K562 (cell line): Measurements from ENCODE around the gene COA3. TPM values are rescaled to one million over a fixed set of nuclear protein-coding genes. Genes with fewer than 3 reads are reported as not detected.

Source experiments
- ADNP ChIP-seq: fragments of 200-800 bp; sonication (Bioruptor generic); IDR thresholded peaks from 2 replicates; pipeline ENCODE4 v1.6.1; 2016; ENCODE audit warnings: missing genetic modification characterization, missing compliant biosample characterization
- BCL6 ChIP-seq: fragments of 250-450 bp; sonication (Bioruptor Pico); IDR thresholded peaks from 2 replicates; pipeline ENCODE4 v1.4.0; 2020
- CBFA2T3 ChIP-seq: fragments of 450-650 bp; IDR thresholded peaks from 2 replicates; pipeline ENCODE4 v1.6.1; 2017
- CEBPB ChIP-seq: fragments of 450-650 bp; IDR thresholded peaks from 2 replicates; pipeline ENCODE4 v1.6.1; 2016; ENCODE audit warnings: missing genetic modification characterization, missing compliant biosample characterization
- CHAMP1 ChIP-seq: fragments of 450-650 bp; IDR thresholded peaks from 2 replicates; pipeline ENCODE4 v1.6.1; 2016; ENCODE audit warnings: mild to moderate bottlenecking
- CSDE1 ChIP-seq, 2 experiments: fragments of 450-650 bp; IDR thresholded peaks; 2 replicates each; pipeline ENCODE4 v1.6.1; 2016; ENCODE audit warnings: mild to moderate bottlenecking in 1 of 2
- EHMT2 ChIP-seq: fragments of 450-650 bp; IDR thresholded peaks from 2 replicates; pipeline ENCODE4 v1.6.1; 2018; ENCODE audit warnings: antibody characterized with exemption
- ETV1 ChIP-seq: fragments of 450-650 bp; conservative IDR thresholded peaks from 2 replicates; pipeline ENCODE4 v1.6.1; 2016; ENCODE audit warnings: missing genetic modification characterization, control low read depth, low read depth, missing compliant biosample characterization
- GABPA ChIP-seq: fragments of 200-800 bp; sonication (Bioruptor generic); conservative IDR thresholded peaks from 2 replicates; pipeline ENCODE4 v1.6.1; 2016; ENCODE audit warnings: low read depth, missing genetic modification characterization, missing compliant biosample characterization
- GABPB2 ChIP-seq: fragments of 250-450 bp; sonication (Bioruptor Pico); conservative IDR thresholded peaks from 2 replicates; pipeline ENCODE4 v1.5.1; 2021; ENCODE audit warnings: mild to moderate bottlenecking
- MECOM ChIP-seq: fragments of 250-450 bp; sonication (Bioruptor Pico); IDR thresholded peaks from 2 replicates; pipeline ENCODE4 v1.8.0; 2022; ENCODE audit warnings: inconsistent platforms
- RBFOX2 ChIP-seq: fragments of 200-400 bp; formaldehyde crosslinking; IDR thresholded peaks from 2 replicates; pipeline ENCODE4 v1.6.1; 2017; ENCODE audit warnings: low read depth, mild to moderate bottlenecking, low read length, moderate library complexity
- RCOR1 ChIP-seq, 2 experiments: IDR thresholded peaks; 2 replicates each; pipeline ENCODE4 v1.6.1; 2012; ENCODE audit warnings: low read depth in 2 of 2, low read length in 2 of 2, borderline replicate concordance in 1 of 2, improper control_type of control experiment in 1 of 2
- SAFB2 ChIP-seq: fragments of 200-400 bp; formaldehyde crosslinking; IDR thresholded peaks from 2 replicates; pipeline ENCODE4 v1.6.1; 2018; ENCODE audit warnings: borderline replicate concordance, low read length, low read depth, moderate library complexity; ENCODE audit not compliant: severe bottlenecking
- SMC3 ChIP-seq: conservative IDR thresholded peaks from 2 replicates; pipeline ENCODE4 v1.6.1; 2011; ENCODE audit warnings: low read depth, low read length, improper control_type of control experiment; ENCODE audit not compliant: insufficient read depth
- SNIP1 ChIP-seq: fragments of 450-650 bp; IDR thresholded peaks from 2 replicates; pipeline ENCODE4 v1.7.1; 2017; ENCODE audit warnings: low read depth, mild to moderate bottlenecking
- THRA ChIP-seq: fragments of 450-650 bp; IDR thresholded peaks from 2 replicates; pipeline ENCODE4 v1.6.1; 2017; ENCODE audit warnings: mild to moderate bottlenecking, moderate library complexity
- TRIM24 ChIP-seq, 2 experiments: fragments of 450-650 bp; IDR thresholded peaks; 2 replicates each; pipeline ENCODE4 v1.6.1; 2016
- ZFP36 ChIP-seq: fragments of 150-350 bp; IDR thresholded peaks from 2 replicates; pipeline ENCODE4 v1.6.1; 2018; ENCODE audit warnings: low read length, low read depth; ENCODE audit not compliant: partially characterized antibody
- ZNF311 ChIP-seq: fragments of 250-450 bp; sonication (Bioruptor Pico); IDR thresholded peaks from 2 replicates; pipeline ENCODE4 v1.4.0; 2020; ENCODE audit warnings: mild to moderate bottlenecking, moderate library complexity
- ZNF384 ChIP-seq: IDR thresholded peaks from 2 replicates; pipeline ENCODE4 v1.6.1; 2012; ENCODE audit warnings: low read depth, low read length, improper control_type of control experiment
- ZNF512 ChIP-seq: IDR thresholded peaks from 2 replicates; pipeline ENCODE4 v1.6.1; 2016; ENCODE audit warnings: missing genetic modification characterization, missing compliant biosample characterization
- ZNF586 ChIP-seq: fragments of 450-650 bp; formaldehyde crosslinking; conservative IDR thresholded peaks from 2 replicates; pipeline ENCODE4 v1.4.0; 2020; ENCODE audit warnings: mild to moderate bottlenecking, moderate library complexity
- ZNF655 ChIP-seq: fragments of 250-450 bp; sonication (Bioruptor Pico); IDR thresholded peaks from 2 replicates; pipeline ENCODE4 v1.5.0; 2021
- ZNF77 ChIP-seq: fragments of 250-450 bp; sonication (Bioruptor Pico); IDR thresholded peaks from 2 replicates; pipeline ENCODE4 v1.5.0; 2020
- ZNF785 ChIP-seq: fragments of 250-450 bp; sonication (Bioruptor Pico); IDR thresholded peaks from 2 replicates; pipeline ENCODE4 v1.4.0; 2020; ENCODE audit warnings: mild to moderate bottlenecking
- polyA plus RNA-seq, 8 experiments: library from polyadenylated mRNA; depleted of rRNA in 4 of 8; stranded (reverse) in 5 of 8; unstranded in 3 of 8; fragments of >200 nt; fragmentation: Nextera tagmentation in 2 of 8; fragmentation: Illumina TruSeq in 1 of 8; extraction: Ambion mirVana in 2 of 8; extraction: Trizol in 1 of 8; gene quantifications; 2 replicates each; pipeline versions ENCODE4 v1.2.1 to v1.2.3, GENCODE V29; 2011 to 2014; ENCODE audit warnings: inconsistent platforms in 1 of 8, missing spikeins in 1 of 8
- total RNA-seq, 7 experiments: library from RNA; depleted of rRNA in 6 of 7; stranded (reverse); fragments of >200 nt in 6 of 7; fragmentation: Illumina TruSeq in 2 of 7; extraction: Trizol in 2 of 7; gene quantifications; 2 replicates each; pipeline versions ENCODE4 v1.2.1 to v1.2.3, GENCODE V29; 2011 to 2021; ENCODE audit warnings: low replicate concordance in 1 of 7

Gene COA3
- total and polyA plus RNA-seq, 9 of the 15 experiments (the other 6 are each of a cell fraction or from before 2014, with no cell fraction given) = 49.6 to 153 (median 61.4) TPM

DNA sequence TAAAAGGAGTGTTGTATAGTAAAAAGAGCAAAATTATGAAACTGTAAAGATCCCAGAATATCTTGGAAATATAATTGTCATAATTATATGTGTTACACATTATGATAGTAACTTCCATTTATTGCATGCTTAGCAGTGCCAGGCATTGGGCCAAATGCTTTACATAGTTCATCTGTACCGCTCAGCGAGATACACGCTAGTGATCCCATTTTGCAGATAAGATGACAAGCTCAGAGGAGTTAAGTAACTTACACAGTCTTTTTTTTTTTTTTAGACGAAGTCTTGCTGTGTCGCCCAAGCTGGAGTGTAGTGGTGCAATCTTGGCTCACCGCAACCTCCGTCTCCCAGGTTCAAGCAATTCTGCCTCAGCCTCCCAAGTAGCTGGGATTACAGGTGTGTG is 46.9 kb downstream of the COA3 start (continued):
- no peak for TF ChIP-seq CHAMP1
- no peak for TF ChIP-seq SAFB2
- TF ChIP-seq ZNF77 (CRISPR knock-in tag) = no peak
- TF ChIP-seq CSDE1 (IDR thresholded peaks at IDR 0.05) = no peak
- TF ChIP-seq ZNF512 (tag) = no peak
- no peak for TF ChIP-seq ZNF655 (CRISPR knock-in tag)
- no peak for TF ChIP-seq RBFOX2
- TF ChIP-seq BCL6 (CRISPR knock-in tag) = no peak
- peak in 1 of 2 experiments; percentile 32; a peak in 1 of 4 replicates for TF ChIP-seq RCOR1 (IDR thresholded peaks at IDR 0.05; ENCODE audit: borderline replicate concordance in 1 of 2, low read depth in 2 of 2, low read length in 2 of 2)
- TF ChIP-seq EHMT2 = no peak
- peak; percentile 11 for TF ChIP-seq ZFP36
- no peak for TF ChIP-seq ZNF311
- 0 out of 2 replicates have a peak, but pooled peaks have one; percentile 13 for TF ChIP-seq CBFA2T3
- TF ChIP-seq CEBPB (tag) = peak; percentile 37; the same call in 1 of the 2 replicates
- peak; percentile 77 for TF ChIP-seq ADNP (tag)
- no peak for TF ChIP-seq TRIM24 (IDR thresholded peaks at IDR 0.05)
- no peak for TF ChIP-seq GABPA (tag)
- TF ChIP-seq MECOM (CRISPR knock-in tag) = no peak
- no peak for TF ChIP-seq SMC3
- peak; percentile 71 for TF ChIP-seq ZNF384
- TF ChIP-seq THRA = no peak
- no peak for TF ChIP-seq SNIP1
- no peak for TF ChIP-seq ZNF586 (CRISPR knock-in tag)
- TF ChIP-seq ETV1 (tag) = no peak
- no peak for TF ChIP-seq ZNF785 (CRISPR knock-in tag)
- TF ChIP-seq GABPB2 (CRISPR knock-in tag) = no peak
